HG03354 (cell line): ENCODE data around the gene TTLL11.

ENCODE experiments used
- ATAC-seq: cut with Tn5 transposase; IDR thresholded peaks from one replicate; pipeline ENCODE4 v1.9.1; 2021; ENCODE audit warnings: mild to moderate bottlenecking; ENCODE audit not compliant: unreplicated experiment, poor library complexity, severe bottlenecking

Gene TTLL11

DNA sequence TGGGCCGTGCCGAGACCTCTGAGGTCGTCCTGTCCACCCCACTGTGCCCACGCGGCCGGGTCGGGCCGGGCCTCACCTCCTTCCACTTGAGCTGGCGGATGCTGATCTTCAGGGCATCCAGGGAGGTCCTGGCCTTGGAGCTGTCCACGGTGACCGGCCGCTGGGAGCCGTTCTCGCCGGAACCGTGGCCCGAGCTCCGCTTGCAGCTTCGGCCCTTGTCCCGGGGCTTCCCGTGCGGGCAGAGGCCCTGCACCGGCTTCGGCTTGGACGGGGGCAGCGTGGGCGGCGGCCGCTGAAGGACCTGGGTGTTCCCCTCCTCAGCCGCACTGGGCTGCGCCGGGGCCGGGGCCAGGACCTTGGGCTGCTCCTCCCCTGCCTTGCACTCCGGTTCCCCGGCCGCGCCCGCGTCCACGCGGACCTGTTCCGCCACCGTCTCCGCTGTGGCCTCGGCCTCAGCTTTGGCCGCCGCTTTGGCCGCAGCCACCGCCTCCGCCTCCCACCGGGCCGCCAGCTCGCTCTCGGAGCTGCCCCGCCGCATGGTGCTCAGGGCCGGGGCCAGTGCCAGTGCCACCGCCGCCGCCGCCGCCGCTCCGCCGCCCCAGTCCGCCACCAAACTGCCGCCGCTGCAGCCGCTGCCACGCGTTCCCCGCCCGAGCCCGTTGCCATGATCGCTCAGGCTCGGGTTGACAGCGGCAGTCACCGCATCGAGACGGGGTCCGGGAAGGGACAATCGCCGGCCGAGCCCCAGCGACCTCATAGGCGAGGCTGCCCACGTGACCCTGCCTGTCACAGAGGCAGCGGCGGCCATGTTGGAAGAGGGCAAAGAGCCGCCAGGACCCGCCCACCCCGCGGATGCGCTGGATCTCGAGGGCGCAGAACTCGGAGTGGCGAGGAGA is at the start of gene TTLL11:
Gene TTLL11 (minus strand): TSS at position 698 of the 896 bp plus-strand sequence. CDS start 160 bp downstream, at position 538.
- peak; percentile 88 for ATAC-seq

DNA sequence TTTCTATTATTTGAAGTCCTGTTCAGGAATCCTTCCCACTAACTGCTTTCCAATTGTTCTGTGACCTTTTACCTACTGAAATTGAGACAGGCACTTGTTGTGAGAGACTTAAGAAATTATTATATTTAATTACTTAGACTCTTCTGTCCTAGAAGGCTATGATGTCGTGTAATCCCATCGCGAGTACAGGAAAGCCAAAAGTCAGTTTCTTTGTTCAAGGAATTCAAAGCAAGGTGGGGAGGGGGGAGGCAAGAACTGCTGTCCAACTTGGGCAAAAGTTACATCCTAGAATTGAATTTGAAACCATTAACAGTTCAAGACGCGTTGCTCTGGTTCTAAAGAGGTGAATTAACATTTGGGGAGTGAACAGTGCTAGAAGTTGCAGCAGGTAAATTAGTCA is 48.6 kb upstream of the TTLL11 start:
- no peak for ATAC-seq

DNA sequence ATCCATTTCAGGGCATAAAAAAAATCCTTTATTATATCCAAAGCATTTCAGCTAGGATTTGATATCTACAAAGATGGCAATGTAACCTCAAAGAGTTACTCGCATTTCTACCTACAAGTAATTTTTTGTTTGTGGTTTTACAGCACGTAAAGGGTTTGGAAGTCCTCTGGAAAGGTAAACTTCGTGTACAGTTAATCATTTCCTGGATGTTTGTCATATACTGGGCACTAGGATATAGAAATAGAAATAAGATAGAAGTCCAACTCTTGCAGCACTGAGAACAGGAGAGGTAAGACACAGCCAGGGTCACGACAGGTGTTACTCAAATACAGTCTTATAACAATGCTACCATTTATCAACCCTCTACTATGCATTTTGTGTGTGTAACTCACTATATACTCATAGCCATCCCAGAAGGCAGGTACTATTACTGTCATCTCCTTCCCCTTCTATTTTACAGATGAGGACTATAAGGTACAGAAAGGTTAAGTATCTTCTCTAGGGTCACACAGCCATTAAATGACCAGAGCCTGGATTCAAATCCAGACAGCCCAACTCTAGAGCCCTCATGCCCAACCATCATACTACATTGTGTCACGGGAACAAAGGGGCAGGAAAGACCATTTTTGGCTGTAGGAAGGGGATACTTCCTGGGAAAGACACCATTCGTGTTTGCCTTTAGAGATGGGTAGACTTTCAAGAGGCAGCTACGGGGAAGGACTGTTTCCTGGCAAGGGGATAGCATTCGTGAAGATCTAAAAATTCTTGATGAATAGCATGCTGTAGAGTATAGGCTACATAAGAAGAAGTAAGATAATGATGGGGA is 47.5 kb upstream of the TTLL11 start:
- ATAC-seq: no peak

DNA sequence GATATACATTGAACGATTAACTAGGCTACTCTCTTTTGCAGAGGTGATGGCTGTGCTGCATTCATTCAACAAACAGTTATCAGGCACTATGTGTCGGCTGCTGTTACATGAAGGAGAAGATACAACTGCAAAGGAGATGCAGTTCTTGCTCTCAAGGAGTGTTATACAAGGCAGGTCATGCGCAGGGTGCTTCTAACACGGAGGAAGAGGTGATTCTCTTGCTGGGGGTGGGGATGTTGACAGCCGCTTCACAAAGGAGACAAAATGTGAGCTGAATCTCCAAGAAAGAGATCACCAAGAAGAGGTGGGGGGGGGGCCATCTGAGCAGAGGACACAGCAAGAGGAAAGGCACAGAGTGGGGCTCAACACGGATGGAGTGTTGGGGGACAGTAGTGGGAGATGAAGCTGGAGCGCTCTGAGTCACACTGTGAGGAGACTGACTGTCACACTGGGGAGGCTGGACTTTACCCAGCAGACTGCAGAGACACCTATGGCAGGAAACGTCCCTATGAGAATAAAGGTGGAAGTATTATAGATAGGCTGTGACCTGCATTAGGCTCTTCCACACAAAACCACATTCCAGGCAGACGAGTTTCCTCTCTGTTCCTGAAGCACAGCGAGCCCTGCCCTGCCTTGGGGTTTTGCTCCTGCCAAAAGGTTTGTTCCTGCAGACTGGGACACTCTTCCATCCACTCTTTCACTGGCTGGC is 45.6 kb upstream of the TTLL11 start:
- ATAC-seq: no peak

DNA sequence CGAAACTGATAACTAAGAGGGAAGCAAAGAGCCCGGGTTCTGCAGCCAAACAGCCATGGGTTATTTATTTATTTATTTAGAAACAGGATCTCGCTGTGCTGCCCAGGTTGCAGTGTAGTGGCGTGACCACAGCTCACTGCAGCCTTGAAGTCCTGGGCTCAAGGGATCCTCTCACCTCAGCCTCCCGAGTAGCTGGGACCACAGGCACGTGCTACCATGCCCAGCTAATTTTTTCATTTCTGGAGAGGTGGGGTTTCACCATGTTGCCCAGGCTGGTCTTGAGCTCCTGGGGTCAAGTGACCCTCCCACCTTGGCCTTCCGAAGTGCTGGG is 42.4 kb upstream of the TTLL11 start:
- ATAC-seq: no peak

DNA sequence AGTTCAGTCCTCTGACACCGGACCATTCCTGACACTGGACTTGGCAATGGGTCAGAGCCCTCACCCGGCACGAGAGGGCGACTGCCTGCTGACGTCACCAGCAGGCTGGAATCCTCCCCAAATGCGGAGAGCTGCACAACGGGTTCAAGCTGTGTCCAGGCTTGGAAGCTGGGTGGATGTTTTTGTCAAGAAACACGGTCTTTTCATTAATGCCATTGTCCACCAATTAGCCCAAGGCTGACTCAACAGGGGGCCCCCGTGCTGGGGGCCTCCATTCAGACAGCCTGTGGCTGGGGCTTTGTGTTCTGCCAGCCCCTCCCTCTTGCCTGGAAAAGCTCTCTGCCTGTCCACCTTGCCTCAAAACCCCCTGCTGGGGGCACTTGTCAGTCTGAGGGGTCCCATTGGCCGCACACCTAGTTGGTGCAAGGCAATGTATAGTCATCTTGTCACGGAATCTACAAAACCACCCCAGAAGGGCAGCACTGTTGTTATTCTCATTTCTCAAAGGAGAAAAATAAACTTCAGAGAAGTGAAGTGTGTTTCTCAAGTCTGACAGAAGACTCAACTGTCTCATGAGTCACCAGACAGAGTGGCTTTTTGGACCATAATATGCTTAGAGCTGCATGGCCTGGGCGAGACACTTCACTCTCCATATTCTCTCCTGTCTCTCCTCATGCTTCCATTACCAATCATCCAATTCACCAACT is 41.9 kb upstream of the TTLL11 start:
- no peak for ATAC-seq

- no peak for ATAC-seq
Measured at GRCh38 chr9:122133984-122134535, 41.0 kb upstream of the TTLL11 start.

DNA sequence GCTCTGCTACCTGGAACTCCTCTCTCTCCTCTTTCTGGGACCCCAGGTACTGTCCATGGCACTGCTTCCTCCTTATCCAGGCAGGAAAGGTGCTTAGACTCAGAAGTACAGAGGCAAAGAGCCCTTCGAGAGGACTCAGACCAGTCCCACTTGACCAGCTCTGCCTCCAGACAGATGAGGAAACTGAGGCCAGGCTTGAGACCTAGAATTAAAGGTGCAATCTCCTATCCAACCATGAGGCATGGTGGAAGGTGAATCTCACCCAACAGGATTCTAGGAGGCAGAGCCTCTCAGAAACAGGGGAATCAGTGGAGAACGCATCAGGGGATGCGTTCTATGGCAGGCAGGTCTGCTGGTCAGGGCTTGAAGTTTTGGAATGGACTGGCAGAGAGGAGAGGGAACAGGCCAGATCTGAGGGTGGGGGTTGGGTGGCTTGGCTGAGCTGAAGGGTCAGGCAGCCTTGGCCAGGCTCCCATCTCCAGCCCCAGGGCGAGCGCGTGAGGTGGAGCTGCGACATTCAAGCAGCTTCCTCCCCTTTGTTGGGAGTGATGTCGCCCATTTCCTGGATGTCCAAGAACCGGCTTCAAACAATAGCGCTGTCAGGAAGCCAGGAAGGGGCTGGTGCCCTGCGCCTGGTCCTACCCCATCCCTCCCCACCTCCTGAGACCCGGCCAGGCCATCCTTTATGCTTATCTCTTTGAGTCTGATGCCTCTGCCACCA is 40.3 kb upstream of the TTLL11 start:
- no peak for ATAC-seq

GRCh38 chr9:122132539-122132938 is 39.4 kb upstream of the TTLL11 start:
- no peak for ATAC-seq

- ATAC-seq: no peak
Measured at GRCh38 chr9:122131401-122132001, 38.4 kb upstream of the TTLL11 start.

DNA sequence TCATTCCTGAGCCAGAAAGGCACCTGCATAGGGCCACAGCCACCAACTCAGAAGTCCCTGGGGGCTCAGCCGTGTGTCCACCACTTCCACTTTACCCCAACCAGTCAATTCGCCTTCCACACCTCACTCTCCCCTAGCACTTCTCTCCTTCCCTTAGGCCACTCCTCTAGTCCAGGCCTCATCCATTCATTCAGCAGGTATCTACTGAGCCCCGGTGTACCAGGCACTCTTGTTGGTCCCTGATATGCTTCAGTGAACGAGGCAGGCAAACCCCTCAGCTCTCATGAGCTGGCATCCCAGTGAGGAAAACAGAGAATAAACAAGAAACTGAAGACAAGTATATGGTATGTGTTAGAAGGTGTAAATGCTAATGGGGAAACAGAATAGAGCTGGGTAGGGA is 37.7 kb upstream of the TTLL11 start:
- no peak for ATAC-seq

DNA sequence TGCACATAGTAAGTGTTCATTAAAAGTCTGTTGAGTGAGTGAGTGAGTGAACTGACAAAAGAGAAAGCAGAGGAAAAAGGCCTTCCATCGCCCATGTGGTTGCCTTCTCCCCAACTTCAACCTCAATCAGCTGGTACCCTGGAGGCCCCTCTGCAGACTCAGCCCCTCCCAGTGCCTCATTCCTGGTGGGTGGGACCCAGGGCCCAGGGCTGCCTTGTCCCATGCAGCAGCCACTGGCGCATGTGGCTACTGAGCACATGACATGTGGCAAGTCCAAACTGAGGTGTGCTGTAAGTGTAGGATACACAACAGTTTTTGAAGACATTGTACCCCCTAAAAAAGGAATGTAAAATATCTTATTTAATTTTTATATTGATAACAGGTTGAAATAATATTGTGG is 36.9 kb upstream of the TTLL11 start:
- no peak for ATAC-seq

DNA sequence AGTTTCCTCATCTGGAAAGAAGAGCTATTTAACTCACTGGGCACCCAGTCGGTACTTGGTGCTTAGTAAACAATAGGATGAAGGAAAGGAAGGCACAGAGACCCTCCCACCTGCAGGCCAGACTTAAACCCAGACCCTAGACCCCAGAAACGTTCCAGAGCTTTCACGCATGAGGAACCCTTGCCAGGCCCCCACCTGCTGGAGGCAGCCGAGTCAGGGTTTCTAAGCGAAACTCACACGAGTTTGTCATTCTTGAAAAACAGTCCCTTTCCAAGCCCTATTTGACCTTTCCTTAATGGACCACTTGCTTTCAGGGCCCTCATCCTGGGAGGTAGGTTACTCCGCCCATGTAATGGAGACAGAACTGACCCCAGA is 35.8 kb upstream of the TTLL11 start:
- no peak for ATAC-seq

- no peak for ATAC-seq
Measured at GRCh38 chr9:122128007-122128968, 35.2 kb upstream of the TTLL11 start.

- no peak for ATAC-seq
Measured at GRCh38 chr9:122127396-122127798, 34.3 kb upstream of the TTLL11 start.

GRCh38 chr9:122126331-122127261 is 33.5 kb upstream of the TTLL11 start:
- ATAC-seq: no peak
